Right lobe of liver (tissue), 6 donors: ENCODE results near the gene SIK2. TPM values are rescaled to one million over a fixed set of nuclear protein-coding genes. Genes with fewer than 3 reads are reported as not detected.

Experiments used
- ATAC-seq, 4 donors: fragments of 200-7000 bp; cut with Tn5 transposase; one replicate each; pipeline ENCODE4 v1.9.1; 2020; ENCODE audit warnings: mild to moderate bottlenecking in 4 of 4, moderate library complexity in 4 of 4
- DNase-seq, 3 donors: peaks; one replicate each; pipeline ENCODE4 v3.0.0-alpha.2; 2020
- H3K27ac ChIP-seq, 3 donors: fragments of 200-600 bp; one replicate each; pipeline ENCODE4 v1.8.0; 2022
- H3K27me3 ChIP-seq, 2 donors: fragments of 200-600 bp; one replicate each; pipeline ENCODE4 v1.8.0; 2022
- H3K36me3 ChIP-seq, 4 donors: fragments of 200-600 bp; sonication (generic) in 1 of 4; one replicate each; pipeline versions ENCODE4 v1.5.1 to v1.8.0; 2017 to 2022; ENCODE audit warnings: control low read depth in 1 of 4
- H3K4me1 ChIP-seq, 4 donors: fragments of 200-600 bp; sonication (generic) in 1 of 4; one replicate each; pipeline versions ENCODE4 v1.5.1 to v1.8.0; 2017 to 2022; ENCODE audit warnings: control low read depth in 1 of 4
- H3K4me3 ChIP-seq, 3 donors: fragments of 200-600 bp; one replicate each; pipeline ENCODE4 v1.8.0; 2022
- H3K9me3 ChIP-seq, 4 donors: fragments of 200-600 bp; sonication (generic) in 1 of 4; one replicate each; pipeline versions ENCODE4 v1.5.1 to v1.8.0; 2017 to 2022; ENCODE audit warnings: control low read depth in 1 of 4
- POLR2A ChIP-seq: fragments of 450-650 bp; IDR thresholded peaks from one replicate; pipeline ENCODE4 v1.6.1; 2017; ENCODE audit warnings: antibody characterized with exemption, mild to moderate bottlenecking
- whole genome bisulfite sequencing: methylation state at CpG from one replicate; pipeline ENCODE4 v1.1.6; 2018; ENCODE audit warnings: low coverage, low lambda C conversion rate; ENCODE audit not compliant: insufficient coverage; ENCODE audit errors: missing lambda C conversion rate; 5-methylcytosine and 5-hydroxymethylcytosine counted together
- intact Hi-C, 2 donors: fragments of 100-400 bp; cut with DNase I; formaldehyde crosslinking; loops; one replicate each; pipeline versions ENCODE4 v1.11.2 to v1.14.1; 2022
- total RNA-seq, 6 experiments: library from RNA; depleted of rRNA in 2 of 6; stranded (reverse); fragments of >200 nt in 2 of 6; fragmentation: NEBNext Ultra II Directional in 3 of 6; extraction: Animal tissue kit (Norgen Biotek cat#: 25700) in 3 of 6; gene quantifications; one replicate each; pipeline versions ENCODE4 v1.1.0 to v1.2.4, GENCODE V29; 2016 to 2023
- TF ChIP-seq, protein P1 (sequence below), 4 donors: fragments of 200-600 bp in 3 of 4; fragments of 450-650 bp in 1 of 4; IDR thresholded peaks; one replicate each; pipeline versions ENCODE4 v1.5.1 to v1.8.0; 2016 to 2022; ENCODE audit warnings: antibody characterized with exemption in 4 of 4, mild to moderate bottlenecking in 2 of 4
- donor health status: DM: no; HTN: yes; CAD: no.
- donor health status: DM: no; HTN: no; CAD: no.
- donor health status: DM: no; HTN: no; CAD: no.
- donor health status: DM: no; HTN: yes; CAD: no.
- donor health status: DM: no; HTN: yes; CAD: no.

Gene SIK2
- total RNA-seq, 6 experiments from 2014 or later = 15.4 to 39.5 (median 26.4) TPM

DNA sequence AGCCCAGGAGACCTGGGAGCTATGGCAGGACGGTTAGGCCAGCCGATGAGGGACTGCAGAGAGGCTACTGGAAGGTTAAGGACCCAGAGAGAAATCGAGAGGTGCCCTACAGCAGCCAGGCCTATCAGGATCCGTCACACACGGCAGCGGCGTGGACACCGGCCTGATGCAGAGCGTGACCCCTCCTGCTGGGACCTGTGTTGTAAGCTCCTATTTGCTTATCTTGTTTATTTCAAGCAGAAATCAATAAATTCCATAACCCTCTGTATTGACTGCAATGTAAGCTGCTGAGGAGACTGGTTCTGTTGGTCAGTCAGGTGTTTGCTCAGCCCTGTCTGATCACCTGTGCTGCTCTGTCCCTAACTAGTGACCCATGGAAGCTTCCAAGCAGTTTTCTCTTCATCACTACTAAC lies 124.1 kb downstream of the SIK2 start:
- Histone ChIP-seq H3K9me3 (no peaks in the 10 kb centered on the region), H3K4me3 (peak overlapping the region in 2 of 3 donors; percentile 16 to 55), H3K27me3 (no peaks in the 10 kb centered on the region), H3K4me1 (peaks cover 3 to 49% (median 20%) of the 10 kb centered on the region in 4 donors), H3K27ac (peak overlapping the region; percentile 83 to 99 (median 84)), H3K36me3 (peaks cover 0 to 35% (median 18%) of the 10 kb centered on the region in 4 donors)
- intact Hi-C loops = no loop called here
- TF ChIP-seq POLR2A = peak; percentile 74
- TF ChIP-seq, protein P1, sequence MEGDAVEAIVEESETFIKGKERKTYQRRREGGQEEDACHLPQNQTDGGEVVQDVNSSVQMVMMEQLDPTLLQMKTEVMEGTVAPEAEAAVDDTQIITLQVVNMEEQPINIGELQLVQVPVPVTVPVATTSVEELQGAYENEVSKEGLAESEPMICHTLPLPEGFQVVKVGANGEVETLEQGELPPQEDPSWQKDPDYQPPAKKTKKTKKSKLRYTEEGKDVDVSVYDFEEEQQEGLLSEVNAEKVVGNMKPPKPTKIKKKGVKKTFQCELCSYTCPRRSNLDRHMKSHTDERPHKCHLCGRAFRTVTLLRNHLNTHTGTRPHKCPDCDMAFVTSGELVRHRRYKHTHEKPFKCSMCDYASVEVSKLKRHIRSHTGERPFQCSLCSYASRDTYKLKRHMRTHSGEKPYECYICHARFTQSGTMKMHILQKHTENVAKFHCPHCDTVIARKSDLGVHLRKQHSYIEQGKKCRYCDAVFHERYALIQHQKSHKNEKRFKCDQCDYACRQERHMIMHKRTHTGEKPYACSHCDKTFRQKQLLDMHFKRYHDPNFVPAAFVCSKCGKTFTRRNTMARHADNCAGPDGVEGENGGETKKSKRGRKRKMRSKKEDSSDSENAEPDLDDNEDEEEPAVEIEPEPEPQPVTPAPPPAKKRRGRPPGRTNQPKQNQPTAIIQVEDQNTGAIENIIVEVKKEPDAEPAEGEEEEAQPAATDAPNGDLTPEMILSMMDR (IDR thresholded peaks at IDR 0.05) = no peak
- 18% methylated on average over 5 of the region's 9 CpGs for WGBS
- DNase-seq (peak; percentile 88 to 95 (median 95)), ATAC-seq (peak; percentile 69 to 81 (median 78))

DNA sequence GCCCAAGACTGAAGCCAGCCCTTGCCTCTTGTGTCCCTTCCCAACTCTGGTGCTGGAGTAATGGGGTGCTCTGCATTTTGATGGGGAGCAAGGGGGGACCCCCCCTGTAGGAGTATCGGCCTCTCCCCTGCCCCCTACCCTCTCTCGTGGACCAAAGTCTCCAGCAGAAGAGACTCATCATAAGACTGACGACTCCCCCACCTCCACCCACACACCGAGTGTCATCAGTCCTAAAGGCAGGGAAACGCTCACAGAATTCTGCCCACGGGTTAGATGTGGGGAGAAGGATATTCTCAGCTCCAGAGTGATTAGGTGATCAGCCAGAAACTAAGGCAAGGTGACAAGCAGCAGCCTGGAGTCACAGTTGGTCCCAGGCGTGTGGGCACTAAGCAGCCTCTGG lies 125.2 kb downstream of the SIK2 start:
- DNase-seq = peak in 1 of 3 donors; percentile 54
- TF ChIP-seq POLR2A = no peak
- TF ChIP-seq, protein P1 (IDR thresholded peaks at IDR 0.05) = no peak
- WGBS = 32% methylated on average over 5 of the region's 7 CpGs

DNA sequence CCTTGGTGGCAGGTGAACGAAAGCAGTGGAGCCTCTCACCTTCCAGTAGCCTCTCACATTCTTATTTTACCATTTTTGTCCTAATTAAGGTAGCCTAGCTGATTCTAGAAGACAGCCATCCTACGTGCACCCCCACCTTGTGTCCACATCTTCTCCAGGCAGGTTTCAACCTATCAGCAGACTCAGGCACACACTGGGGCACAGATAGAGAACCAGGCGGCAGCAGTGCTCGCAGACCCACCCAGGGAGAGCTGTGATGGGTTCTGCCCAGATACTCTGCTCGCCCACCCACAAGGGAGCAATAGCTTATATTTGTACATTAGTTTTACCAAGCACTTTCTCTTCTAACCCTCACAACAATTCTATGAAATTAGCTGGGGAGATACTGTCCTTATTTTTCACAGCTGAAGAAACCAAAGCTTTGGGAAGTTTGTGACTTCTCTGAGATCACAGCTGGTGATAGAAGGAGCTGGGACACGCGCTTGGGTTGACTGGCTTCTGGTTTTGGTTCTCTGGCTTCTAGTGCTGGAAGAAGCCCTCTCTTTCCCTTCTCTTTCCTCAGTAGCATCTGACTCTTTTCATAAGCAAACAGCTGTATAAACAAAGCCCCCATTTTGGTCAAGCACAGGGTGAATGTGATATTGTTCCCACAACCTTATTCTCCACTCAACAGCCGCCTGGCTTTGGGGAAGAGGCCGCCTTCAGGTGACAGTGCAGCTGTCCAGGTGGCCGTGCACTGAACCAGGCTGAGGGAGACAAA lies 127.0 kb downstream of the SIK2 start:
- DNase-seq = no peak
- H3K4me1 ChIP-seq = peaks cover 0 to 71% (median 22%) of the 10 kb centered on the region in 4 donors
- TF ChIP-seq, protein P1 (IDR thresholded peaks at IDR 0.05) = no peak
- TF ChIP-seq POLR2A = peak; percentile 12
- 46% methylated on average over 10 of the region's 10 CpGs for WGBS
- H3K9me3 ChIP-seq = no peaks in the 10 kb centered on the region
- H3K27me3 ChIP-seq = no peaks in the 10 kb centered on the region
- peak overlapping the region; percentile 93 to 99 (median 99) for H3K27ac ChIP-seq
- H3K4me3 ChIP-seq = no peak overlapping the region
- peaks cover 0 to 6% (median 5%) of the 10 kb centered on the region in 4 donors for H3K36me3 ChIP-seq
- no peak for ATAC-seq
- intact Hi-C loops = no loop called here

More for the DNA sequence above, 125.2 kb downstream of the SIK2 start:
- Histone ChIP-seq H3K4me1 (peaks cover 0 to 52% (median 18%) of the 10 kb centered on the region in 4 donors), H3K36me3 (peaks cover 0 to 24% (median 13%) of the 10 kb centered on the region in 4 donors), H3K4me3 (peak overlapping the region in 1 of 3 donors; percentile 55), H3K9me3 (no peaks in the 10 kb centered on the region), H3K27me3 (no peaks in the 10 kb centered on the region), H3K27ac (peak overlapping the region; percentile 83 to 99 (median 84))
- ATAC-seq = peak in 3 of 4 donors; percentile 0 to 4 (median 2)
- intact Hi-C loops = no loop called here

DNA sequence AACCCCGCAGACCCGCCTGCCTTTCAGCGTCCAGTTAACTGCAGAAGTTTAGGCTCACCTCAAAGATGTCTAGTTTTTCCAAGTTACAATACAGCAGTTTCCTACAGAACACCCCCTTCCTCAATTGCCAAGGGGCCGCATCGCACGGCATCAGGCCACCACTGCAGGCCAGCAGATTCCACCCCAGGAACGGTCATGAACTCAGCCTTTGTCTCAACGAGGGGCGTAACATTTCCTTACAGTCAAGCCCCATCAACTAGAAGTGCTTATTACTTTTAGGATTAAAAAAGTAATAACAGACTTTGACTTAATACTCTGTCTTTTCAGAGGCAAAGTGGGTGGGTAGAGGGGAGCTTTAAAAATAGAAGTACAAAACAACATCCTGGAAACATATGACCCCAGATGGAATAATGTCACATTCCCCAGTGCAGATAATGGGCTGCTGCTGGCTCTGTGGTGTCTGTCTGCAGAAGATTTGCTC lies 127.6 kb downstream of the SIK2 start:
- Histone ChIP-seq H3K4me3 (no peak overlapping the region), H3K27ac (peak overlapping the region; percentile 93 to 99 (median 99)), H3K27me3 (no peaks in the 10 kb centered on the region), H3K36me3 (peaks cover 0 to 3% (median under 1%) of the 10 kb centered on the region in 4 donors), H3K9me3 (no peaks in the 10 kb centered on the region), H3K4me1 (peaks cover 2 to 77% (median 25%) of the 10 kb centered on the region in 4 donors)
- TF ChIP-seq, protein P1 (IDR thresholded peaks at IDR 0.05) = no peak
- no peak for TF ChIP-seq POLR2A
- WGBS = 17% methylated on average over 9 of the region's 9 CpGs
- ATAC-seq (no peak), DNase-seq (no peak)
- intact Hi-C loops = no loop called here
